K562 (cell line): ENCODE results near the gene POLD4. TPM values are rescaled to one million over a fixed set of nuclear protein-coding genes. Genes with fewer than 3 reads are reported as not detected.

ENCODE experiments used
- CEBPZ ChIP-seq: fragments of 150-350 bp; IDR thresholded peaks from 2 replicates; pipeline ENCODE4 v1.6.1; 2014; ENCODE audit warnings: low read depth, mild to moderate bottlenecking, low read length, borderline replicate concordance
- CHD2 ChIP-seq: IDR thresholded peaks from 2 replicates; pipeline ENCODE4 v1.6.1; 2011; ENCODE audit warnings: low read depth, low read length
- CTBP1 ChIP-seq: fragments of 450-650 bp; IDR thresholded peaks from 2 replicates; pipeline ENCODE4 v1.6.1; 2016; ENCODE audit warnings: borderline replicate concordance
- ETV6 ChIP-seq, 3 experiments: fragments of 150-350 bp in 1 of 3; sonication (generic) in 1 of 3; formaldehyde crosslinking in 1 of 3; IDR thresholded peaks; 2 replicates each; pipeline versions ENCODE4 v1.6.1 to v1.8.0; 2014 to 2022; ENCODE audit warnings: borderline replicate concordance in 2 of 3, low read depth in 2 of 3, antibody characterized with exemption in 1 of 3, low read length in 1 of 3, mild to moderate bottlenecking in 1 of 3, missing genetic modification reagents in 1 of 3
- GATAD2B ChIP-seq: fragments of 450-650 bp; IDR thresholded peaks from 2 replicates; pipeline ENCODE4 v1.6.1; 2017; ENCODE audit warnings: mild to moderate bottlenecking, borderline replicate concordance
- KLF13 ChIP-seq: fragments of 450-650 bp; IDR thresholded peaks from 2 replicates; pipeline ENCODE4 v1.6.1; 2016; ENCODE audit warnings: missing genetic modification characterization, low read depth, mild to moderate bottlenecking, missing compliant biosample characterization, moderate library complexity, borderline replicate concordance
- NR2C2 ChIP-seq, 2 experiments: fragments of 200-800 bp in 1 of 2; sonication (Bioruptor generic) in 1 of 2; sonication (generic) in 1 of 2; formaldehyde crosslinking in 1 of 2; IDR thresholded peaks; 2 replicates each; pipeline versions ENCODE4 v1.6.1 to v1.8.0; 2016 to 2022; ENCODE audit warnings: mild to moderate bottlenecking in 1 of 2, missing compliant biosample characterization in 1 of 2, missing genetic modification characterization in 1 of 2, missing genetic modification reagents in 1 of 2
- PCBP1 ChIP-seq: fragments of 200-400 bp; formaldehyde crosslinking; IDR thresholded peaks from 2 replicates; pipeline ENCODE4 v1.6.1; 2018; ENCODE audit warnings: mild to moderate bottlenecking, low read depth, low read length; ENCODE audit not compliant: poor library complexity, severe bottlenecking
- POU5F1 ChIP-seq: fragments of 150-350 bp; IDR thresholded peaks from 2 replicates; pipeline ENCODE4 v1.6.1; 2014; ENCODE audit warnings: borderline replicate concordance, low read length, low read depth, mild to moderate bottlenecking; ENCODE audit not compliant: partially characterized antibody
- PTRF ChIP-seq: fragments of 450-650 bp; IDR thresholded peaks from 2 replicates; pipeline ENCODE4 v1.6.1; 2016; ENCODE audit warnings: mild to moderate bottlenecking, missing genetic modification characterization, missing compliant biosample characterization
- RREB1 ChIP-seq: fragments of 250-450 bp; sonication (Bioruptor Pico); IDR thresholded peaks from 2 replicates; pipeline ENCODE4 v1.4.0; 2020
- SNRNP70 ChIP-seq: fragments of 200-400 bp; formaldehyde crosslinking; optimal IDR thresholded peaks from 2 replicates; pipeline ENCODE3; 2017; ENCODE audit warnings: low read depth, low read length
- STAT5B ChIP-seq: fragments of 250-450 bp; sonication (Bioruptor Pico); IDR thresholded peaks from 2 replicates; pipeline ENCODE4 v1.8.0; 2021; ENCODE audit warnings: mild to moderate bottlenecking, inconsistent platforms
- TAL1 ChIP-seq: fragments of 450-650 bp; IDR thresholded peaks from 2 replicates; pipeline ENCODE4 v1.6.1; 2016; ENCODE audit warnings: mild to moderate bottlenecking
- TEAD4 ChIP-seq, 2 experiments: sonication (generic) in 1 of 2; formaldehyde crosslinking in 1 of 2; IDR thresholded peaks; 2 replicates each; pipeline versions ENCODE4 v1.6.1 to v1.8.0; 2012 to 2022; ENCODE audit warnings: borderline replicate concordance in 1 of 2, inconsistent platforms in 1 of 2, low read length in 1 of 2, mild to moderate bottlenecking in 1 of 2, missing genetic modification reagents in 1 of 2
- ZNF717 ChIP-seq: fragments of 250-450 bp; sonication (Bioruptor Pico); IDR thresholded peaks from 2 replicates; pipeline ENCODE4 v1.5.0; 2021
- polyA plus RNA-seq, 8 experiments: library from polyadenylated mRNA; depleted of rRNA in 4 of 8; stranded (reverse) in 5 of 8; unstranded in 3 of 8; fragments of >200 nt; fragmentation: Nextera tagmentation in 2 of 8; fragmentation: Illumina TruSeq in 1 of 8; extraction: Ambion mirVana in 2 of 8; extraction: Trizol in 1 of 8; gene quantifications; 2 replicates each; pipeline versions ENCODE4 v1.2.1 to v1.2.3, GENCODE V29; 2011 to 2014; ENCODE audit warnings: inconsistent platforms in 1 of 8, missing spikeins in 1 of 8
- total RNA-seq, 7 experiments: library from RNA; depleted of rRNA in 6 of 7; stranded (reverse); fragments of >200 nt in 6 of 7; fragmentation: Illumina TruSeq in 2 of 7; extraction: Trizol in 2 of 7; gene quantifications; 2 replicates each; pipeline versions ENCODE4 v1.2.1 to v1.2.3, GENCODE V29; 2011 to 2021; ENCODE audit warnings: low replicate concordance in 1 of 7

Gene POLD4
- total and polyA plus RNA-seq, 9 of the 15 experiments (the other 6 are each of a cell fraction or from before 2014, with no cell fraction given) = 5.8 to 64.5 (median 18.3) TPM

DNA sequence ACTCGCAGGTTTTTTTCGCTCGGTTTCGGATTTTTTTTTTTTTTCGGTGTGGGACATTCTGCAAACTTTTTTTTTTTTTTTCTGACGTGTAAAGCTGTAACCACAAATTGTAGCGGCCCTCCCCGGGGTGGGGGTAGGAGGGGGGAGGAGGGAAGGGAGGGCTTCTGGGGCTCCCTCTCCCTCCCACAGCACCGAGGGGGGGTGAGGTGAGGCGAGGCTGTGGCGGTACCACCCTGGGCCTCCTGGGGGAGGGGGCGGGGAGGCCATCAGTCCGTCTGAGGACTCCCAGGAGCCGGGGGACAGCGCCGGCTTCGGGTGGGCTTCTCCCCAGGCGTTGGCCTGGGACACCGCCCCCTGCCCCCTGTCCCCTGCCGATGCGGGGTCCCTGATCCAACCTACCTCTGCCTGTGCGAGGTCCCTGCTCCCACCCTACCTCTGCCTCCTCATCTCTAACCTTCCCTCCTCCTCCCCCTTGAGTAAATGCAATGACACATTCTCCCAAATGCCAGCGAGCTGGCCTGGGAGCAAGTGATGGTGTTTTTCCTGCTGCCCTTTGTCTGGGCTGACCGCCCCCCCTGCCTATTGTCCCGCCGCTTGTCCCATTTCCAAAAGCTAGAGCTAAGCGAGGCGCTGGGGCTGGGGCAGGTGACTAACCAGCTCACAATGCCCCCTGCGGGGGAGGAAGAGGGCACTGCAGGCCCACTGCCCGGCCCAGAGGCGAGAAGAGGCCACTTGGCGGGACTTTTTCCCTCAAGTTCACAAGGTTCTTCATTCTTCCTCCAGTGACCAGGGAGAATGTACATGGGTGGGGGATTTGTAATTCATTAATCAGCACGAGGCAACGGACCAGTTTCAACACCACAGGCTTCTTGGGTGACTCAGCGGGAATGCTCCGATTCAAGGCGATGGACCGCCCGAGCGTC is 20.6 kb upstream of the POLD4 start (continued):
- TF ChIP-seq ETV6 (IDR thresholded peaks at IDR 0.05; ENCODE audit: borderline replicate concordance in 1 of 2, low read depth in 2 of 2, low read length in 1 of 2) (no peak), ETV6 (CRISPR knock-in tag; IDR thresholded peaks at IDR 0.05; ENCODE audit: borderline replicate concordance) (no peak), ZNF717 (no peak), PTRF (tag) (no peak), CTBP1 (peak; percentile 69; the same call in 1 of the 2 replicates), TEAD4 (IDR thresholded peaks at IDR 0.05; ENCODE audit: low read length) (no peak), TEAD4 (CRISPR knock-in tag; IDR thresholded peaks at IDR 0.05; ENCODE audit: borderline replicate concordance) (no peak), POU5F1 (no peak), CEBPZ (no peak), TAL1 (no peak), PCBP1 (peak; percentile 20), CHD2 (no peak), STAT5B (CRISPR knock-in tag) (no peak), NR2C2 (CRISPR knock-in tag; IDR thresholded peaks at IDR 0.05) (no peak), NR2C2 (tag; IDR thresholded peaks at IDR 0.05) (no peak), RREB1 (CRISPR knock-in tag) (no peak), GATAD2B (no peak), SNRNP70 (no peak), KLF13 (tag) (peak; percentile 24; the same call in 1 of the 2 replicates)
